Measurements from ENCODE around the gene DNAJA3. TPM values are rescaled to one million over a fixed set of nuclear protein-coding genes. Genes with fewer than 3 reads are reported as not detected.

Gene DNAJA3
- total RNA-seq, 1 experiment from 2014 or later: 64.1 TPM

DNA sequence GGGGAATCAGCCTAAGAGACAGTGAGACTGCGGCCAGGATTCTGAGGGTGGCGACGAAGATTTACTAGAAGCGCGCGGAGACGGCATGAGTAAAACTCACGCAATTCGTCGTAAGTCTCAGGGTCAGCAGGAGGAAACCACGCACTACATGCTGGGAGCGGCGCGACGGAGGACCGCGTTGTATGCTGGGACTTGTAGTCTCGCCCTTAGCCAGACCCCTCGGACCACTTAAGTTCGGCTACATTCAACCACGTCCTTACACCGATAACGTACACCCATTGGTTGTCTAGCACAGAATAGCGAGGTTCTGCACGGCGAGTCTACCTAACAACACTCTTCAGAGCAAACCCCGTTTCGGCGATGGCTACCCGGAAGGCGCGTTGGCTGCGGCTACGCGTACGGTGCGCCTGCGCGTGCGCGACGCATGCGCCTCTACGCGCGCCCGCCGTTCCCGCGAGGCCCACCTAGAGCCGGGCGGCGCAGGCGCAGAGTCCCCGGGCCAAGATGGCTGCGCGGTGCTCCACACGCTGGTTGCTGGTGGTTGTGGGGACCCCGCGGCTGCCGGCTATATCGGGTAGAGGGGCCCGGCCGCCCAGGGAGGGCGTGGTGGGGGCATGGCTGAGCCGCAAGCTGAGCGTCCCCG is at the start of gene DNAJA3 (continued):
- peak; percentile 95 for TF ChIP-seq GABPB1 (CRISPR knock-in tag; IDR thresholded peaks at IDR 0.05)
- no peak for TF ChIP-seq RORB (CRISPR knock-in tag; IDR thresholded peaks at IDR 0.05)
- no peak for TF ChIP-seq ZNF121 (CRISPR knock-in tag; IDR thresholded peaks at IDR 0.05)
- no peak for TF ChIP-seq JAZF1 (CRISPR knock-in tag; IDR thresholded peaks at IDR 0.05)
- no peak for TF ChIP-seq TP53 (CRISPR knock-in tag; IDR thresholded peaks at IDR 0.05)
- TF ChIP-seq, protein P1, sequence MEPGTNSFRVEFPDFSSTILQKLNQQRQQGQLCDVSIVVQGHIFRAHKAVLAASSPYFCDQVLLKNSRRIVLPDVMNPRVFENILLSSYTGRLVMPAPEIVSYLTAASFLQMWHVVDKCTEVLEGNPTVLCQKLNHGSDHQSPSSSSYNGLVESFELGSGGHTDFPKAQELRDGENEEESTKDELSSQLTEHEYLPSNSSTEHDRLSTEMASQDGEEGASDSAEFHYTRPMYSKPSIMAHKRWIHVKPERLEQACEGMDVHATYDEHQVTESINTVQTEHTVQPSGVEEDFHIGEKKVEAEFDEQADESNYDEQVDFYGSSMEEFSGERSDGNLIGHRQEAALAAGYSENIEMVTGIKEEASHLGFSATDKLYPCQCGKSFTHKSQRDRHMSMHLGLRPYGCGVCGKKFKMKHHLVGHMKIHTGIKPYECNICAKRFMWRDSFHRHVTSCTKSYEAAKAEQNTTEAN (CRISPR knock-in tag; IDR thresholded peaks at IDR 0.05): no peak
- no peak for TF ChIP-seq KAT7 (CRISPR knock-in tag; IDR thresholded peaks at IDR 0.05; ENCODE audit: borderline replicate concordance)
- TF ChIP-seq, protein P2, sequence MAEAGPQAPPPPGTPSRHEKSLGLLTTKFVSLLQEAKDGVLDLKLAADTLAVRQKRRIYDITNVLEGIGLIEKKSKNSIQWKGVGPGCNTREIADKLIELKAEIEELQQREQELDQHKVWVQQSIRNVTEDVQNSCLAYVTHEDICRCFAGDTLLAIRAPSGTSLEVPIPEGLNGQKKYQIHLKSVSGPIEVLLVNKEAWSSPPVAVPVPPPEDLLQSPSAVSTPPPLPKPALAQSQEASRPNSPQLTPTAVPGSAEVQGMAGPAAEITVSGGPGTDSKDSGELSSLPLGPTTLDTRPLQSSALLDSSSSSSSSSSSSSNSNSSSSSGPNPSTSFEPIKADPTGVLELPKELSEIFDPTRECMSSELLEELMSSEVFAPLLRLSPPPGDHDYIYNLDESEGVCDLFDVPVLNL (CRISPR knock-in tag; IDR thresholded peaks at IDR 0.05; ENCODE audit: borderline replicate concordance, low read depth): peak; percentile 28; the same call in 1 of the 2 replicates
- TF ChIP-seq TEAD1 (CRISPR knock-in tag; IDR thresholded peaks at IDR 0.05): peak; percentile 16; the same call in 1 of the 2 replicates
- TF ChIP-seq NFATC4 (CRISPR knock-in tag; IDR thresholded peaks at IDR 0.05): no peak
- TF ChIP-seq NR1H2 (CRISPR knock-in tag; IDR thresholded peaks at IDR 0.05): no peak
- TF ChIP-seq ZNF138 (CRISPR knock-in tag; conservative IDR thresholded peaks at IDR 0.05): no peak
- peak; percentile 83; the same call in 1 of the 2 replicates for TF ChIP-seq RELA (CRISPR knock-in tag; IDR thresholded peaks at IDR 0.05; ENCODE audit: borderline replicate concordance)
- TF ChIP-seq NFYB (CRISPR knock-in tag; conservative IDR thresholded peaks at IDR 0.05; ENCODE audit: low read depth): no peak
- TF ChIP-seq, protein P3, sequence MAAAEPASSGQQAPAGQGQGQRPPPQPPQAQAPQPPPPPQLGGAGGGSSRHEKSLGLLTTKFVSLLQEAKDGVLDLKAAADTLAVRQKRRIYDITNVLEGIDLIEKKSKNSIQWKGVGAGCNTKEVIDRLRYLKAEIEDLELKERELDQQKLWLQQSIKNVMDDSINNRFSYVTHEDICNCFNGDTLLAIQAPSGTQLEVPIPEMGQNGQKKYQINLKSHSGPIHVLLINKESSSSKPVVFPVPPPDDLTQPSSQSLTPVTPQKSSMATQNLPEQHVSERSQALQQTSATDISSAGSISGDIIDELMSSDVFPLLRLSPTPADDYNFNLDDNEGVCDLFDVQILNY (CRISPR knock-in tag; IDR thresholded peaks at IDR 0.05): peak; percentile 93
- no peak for TF ChIP-seq ZNF416 (CRISPR knock-in tag; IDR thresholded peaks at IDR 0.05)
- peak; percentile 64 for TF ChIP-seq CREM (CRISPR knock-in tag; IDR thresholded peaks at IDR 0.05)
- TF ChIP-seq ZNF317 (CRISPR knock-in tag; IDR thresholded peaks at IDR 0.05; ENCODE audit: borderline replicate concordance, low read depth): no peak
- TF ChIP-seq, protein P4, sequence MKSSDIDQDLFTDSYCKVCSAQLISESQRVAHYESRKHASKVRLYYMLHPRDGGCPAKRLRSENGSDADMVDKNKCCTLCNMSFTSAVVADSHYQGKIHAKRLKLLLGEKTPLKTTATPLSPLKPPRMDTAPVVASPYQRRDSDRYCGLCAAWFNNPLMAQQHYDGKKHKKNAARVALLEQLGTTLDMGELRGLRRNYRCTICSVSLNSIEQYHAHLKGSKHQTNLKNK (CRISPR knock-in tag; IDR thresholded peaks at IDR 0.05): no peak
- TF ChIP-seq, protein P5, sequence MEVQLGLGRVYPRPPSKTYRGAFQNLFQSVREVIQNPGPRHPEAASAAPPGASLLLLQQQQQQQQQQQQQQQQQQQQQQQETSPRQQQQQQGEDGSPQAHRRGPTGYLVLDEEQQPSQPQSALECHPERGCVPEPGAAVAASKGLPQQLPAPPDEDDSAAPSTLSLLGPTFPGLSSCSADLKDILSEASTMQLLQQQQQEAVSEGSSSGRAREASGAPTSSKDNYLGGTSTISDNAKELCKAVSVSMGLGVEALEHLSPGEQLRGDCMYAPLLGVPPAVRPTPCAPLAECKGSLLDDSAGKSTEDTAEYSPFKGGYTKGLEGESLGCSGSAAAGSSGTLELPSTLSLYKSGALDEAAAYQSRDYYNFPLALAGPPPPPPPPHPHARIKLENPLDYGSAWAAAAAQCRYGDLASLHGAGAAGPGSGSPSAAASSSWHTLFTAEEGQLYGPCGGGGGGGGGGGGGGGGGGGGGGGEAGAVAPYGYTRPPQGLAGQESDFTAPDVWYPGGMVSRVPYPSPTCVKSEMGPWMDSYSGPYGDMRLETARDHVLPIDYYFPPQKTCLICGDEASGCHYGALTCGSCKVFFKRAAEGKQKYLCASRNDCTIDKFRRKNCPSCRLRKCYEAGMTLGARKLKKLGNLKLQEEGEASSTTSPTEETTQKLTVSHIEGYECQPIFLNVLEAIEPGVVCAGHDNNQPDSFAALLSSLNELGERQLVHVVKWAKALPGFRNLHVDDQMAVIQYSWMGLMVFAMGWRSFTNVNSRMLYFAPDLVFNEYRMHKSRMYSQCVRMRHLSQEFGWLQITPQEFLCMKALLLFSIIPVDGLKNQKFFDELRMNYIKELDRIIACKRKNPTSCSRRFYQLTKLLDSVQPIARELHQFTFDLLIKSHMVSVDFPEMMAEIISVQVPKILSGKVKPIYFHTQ (CRISPR knock-in tag; IDR thresholded peaks at IDR 0.05): no peak
- TF ChIP-seq ATF1 (CRISPR knock-in tag; IDR thresholded peaks at IDR 0.05): peak; percentile 26; the same call in 1 of the 2 replicates
- TF ChIP-seq ETV6 (CRISPR knock-in tag; IDR thresholded peaks at IDR 0.05): peak; percentile 94
- TF ChIP-seq, protein P6, sequence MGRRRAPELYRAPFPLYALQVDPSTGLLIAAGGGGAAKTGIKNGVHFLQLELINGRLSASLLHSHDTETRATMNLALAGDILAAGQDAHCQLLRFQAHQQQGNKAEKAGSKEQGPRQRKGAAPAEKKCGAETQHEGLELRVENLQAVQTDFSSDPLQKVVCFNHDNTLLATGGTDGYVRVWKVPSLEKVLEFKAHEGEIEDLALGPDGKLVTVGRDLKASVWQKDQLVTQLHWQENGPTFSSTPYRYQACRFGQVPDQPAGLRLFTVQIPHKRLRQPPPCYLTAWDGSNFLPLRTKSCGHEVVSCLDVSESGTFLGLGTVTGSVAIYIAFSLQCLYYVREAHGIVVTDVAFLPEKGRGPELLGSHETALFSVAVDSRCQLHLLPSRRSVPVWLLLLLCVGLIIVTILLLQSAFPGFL (CRISPR knock-in tag; IDR thresholded peaks at IDR 0.05; ENCODE audit: borderline replicate concordance): no peak; the same call in 1 of the 2 replicates
- TF ChIP-seq, protein P7, sequence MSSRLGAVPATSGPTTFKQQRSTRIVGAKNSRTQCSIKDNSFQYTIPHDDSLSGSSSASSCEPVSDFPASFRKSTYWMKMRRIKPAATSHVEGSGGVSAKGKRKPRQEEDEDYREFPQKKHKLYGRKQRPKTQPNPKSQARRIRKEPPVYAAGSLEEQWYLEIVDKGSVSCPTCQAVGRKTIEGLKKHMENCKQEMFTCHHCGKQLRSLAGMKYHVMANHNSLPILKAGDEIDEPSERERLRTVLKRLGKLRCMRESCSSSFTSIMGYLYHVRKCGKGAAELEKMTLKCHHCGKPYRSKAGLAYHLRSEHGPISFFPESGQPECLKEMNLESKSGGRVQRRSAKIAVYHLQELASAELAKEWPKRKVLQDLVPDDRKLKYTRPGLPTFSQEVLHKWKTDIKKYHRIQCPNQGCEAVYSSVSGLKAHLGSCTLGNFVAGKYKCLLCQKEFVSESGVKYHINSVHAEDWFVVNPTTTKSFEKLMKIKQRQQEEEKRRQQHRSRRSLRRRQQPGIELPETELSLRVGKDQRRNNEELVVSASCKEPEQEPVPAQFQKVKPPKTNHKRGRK (CRISPR knock-in tag; IDR thresholded peaks at IDR 0.05; ENCODE audit: borderline replicate concordance): no peak
- no peak for TF ChIP-seq SMAD4 (CRISPR knock-in tag; IDR thresholded peaks at IDR 0.05)
- TF ChIP-seq, protein P8, sequence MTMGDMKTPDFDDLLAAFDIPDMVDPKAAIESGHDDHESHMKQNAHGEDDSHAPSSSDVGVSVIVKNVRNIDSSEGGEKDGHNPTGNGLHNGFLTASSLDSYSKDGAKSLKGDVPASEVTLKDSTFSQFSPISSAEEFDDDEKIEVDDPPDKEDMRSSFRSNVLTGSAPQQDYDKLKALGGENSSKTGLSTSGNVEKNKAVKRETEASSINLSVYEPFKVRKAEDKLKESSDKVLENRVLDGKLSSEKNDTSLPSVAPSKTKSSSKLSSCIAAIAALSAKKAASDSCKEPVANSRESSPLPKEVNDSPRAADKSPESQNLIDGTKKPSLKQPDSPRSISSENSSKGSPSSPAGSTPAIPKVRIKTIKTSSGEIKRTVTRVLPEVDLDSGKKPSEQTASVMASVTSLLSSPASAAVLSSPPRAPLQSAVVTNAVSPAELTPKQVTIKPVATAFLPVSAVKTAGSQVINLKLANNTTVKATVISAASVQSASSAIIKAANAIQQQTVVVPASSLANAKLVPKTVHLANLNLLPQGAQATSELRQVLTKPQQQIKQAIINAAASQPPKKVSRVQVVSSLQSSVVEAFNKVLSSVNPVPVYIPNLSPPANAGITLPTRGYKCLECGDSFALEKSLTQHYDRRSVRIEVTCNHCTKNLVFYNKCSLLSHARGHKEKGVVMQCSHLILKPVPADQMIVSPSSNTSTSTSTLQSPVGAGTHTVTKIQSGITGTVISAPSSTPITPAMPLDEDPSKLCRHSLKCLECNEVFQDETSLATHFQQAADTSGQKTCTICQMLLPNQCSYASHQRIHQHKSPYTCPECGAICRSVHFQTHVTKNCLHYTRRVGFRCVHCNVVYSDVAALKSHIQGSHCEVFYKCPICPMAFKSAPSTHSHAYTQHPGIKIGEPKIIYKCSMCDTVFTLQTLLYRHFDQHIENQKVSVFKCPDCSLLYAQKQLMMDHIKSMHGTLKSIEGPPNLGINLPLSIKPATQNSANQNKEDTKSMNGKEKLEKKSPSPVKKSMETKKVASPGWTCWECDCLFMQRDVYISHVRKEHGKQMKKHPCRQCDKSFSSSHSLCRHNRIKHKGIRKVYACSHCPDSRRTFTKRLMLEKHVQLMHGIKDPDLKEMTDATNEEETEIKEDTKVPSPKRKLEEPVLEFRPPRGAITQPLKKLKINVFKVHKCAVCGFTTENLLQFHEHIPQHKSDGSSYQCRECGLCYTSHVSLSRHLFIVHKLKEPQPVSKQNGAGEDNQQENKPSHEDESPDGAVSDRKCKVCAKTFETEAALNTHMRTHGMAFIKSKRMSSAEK (CRISPR knock-in tag; IDR thresholded peaks at IDR 0.05; ENCODE audit: borderline replicate concordance): no peak
